ENCODE measurements around the gene SLC22A23. TPM values are rescaled to one million over a fixed set of nuclear protein-coding genes. Genes with fewer than 3 reads are reported as not detected.

Gene SLC22A23
- total RNA-seq, 1 donor from 2014 or later = 5.6 TPM

DNA sequence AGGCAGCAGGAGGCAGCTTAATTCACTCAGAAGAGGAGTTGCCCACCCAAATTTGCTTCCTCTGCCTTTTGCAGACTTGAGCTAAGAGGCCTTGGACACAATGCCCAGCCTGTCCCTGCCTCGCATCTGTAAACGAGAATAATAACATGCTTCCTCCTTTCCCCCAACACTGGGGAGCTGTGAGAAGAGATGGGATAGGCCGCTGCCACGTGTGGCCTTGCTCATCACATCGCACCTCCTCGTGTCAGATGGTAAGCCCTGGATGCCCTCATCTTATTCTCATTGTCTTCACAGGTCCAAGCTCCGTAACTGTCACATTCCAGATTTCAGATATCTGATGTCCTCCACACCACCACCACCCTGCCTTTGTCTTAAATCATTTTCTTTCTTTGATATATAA, 216.3 kb downstream of the SLC22A23 start:
- no peak for ATAC-seq
- no peak for DNase-seq (ENCODE audit: missing footprints)
- intact Hi-C loops (cut with DNase I) = no loop called here

DNA sequence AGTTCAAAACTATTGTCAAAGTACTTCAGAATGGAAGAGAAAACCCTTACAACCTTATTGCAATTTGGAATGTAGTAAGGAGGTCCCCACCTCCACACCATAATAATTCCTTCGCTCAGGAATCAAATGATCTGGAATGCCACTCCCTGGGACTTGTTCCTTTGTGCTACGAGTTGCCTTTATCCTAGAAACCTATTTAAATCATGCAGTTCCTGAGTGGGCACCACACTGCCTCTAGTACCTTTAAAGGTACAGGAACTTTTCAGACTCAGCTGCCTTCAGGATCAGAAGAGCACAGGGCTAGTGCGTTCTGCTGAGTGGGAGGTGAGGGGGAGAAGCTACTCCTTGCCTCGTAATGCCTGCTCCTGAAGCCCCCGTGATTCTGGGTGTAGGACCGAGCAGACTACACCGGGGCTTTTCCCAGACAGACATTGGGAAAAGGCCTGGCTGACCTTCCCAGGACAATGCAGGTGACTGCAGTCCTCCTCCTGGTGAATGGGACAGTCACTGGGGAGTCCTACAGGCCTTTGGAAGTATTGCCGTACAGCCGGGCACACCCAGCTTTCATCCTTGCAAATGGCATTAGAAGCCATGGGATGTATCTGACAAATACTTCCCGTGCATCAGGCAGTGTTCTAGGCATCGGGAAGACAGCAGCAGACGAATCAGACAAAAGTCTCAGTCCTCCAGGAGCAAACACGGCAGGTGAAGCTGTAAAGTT, 217.6 kb downstream of the SLC22A23 start:
- peak; percentile 16 for ATAC-seq
- intact Hi-C loops (cut with DNase I) = no loop called here
- no peak for DNase-seq (ENCODE audit: missing footprints)

DNA sequence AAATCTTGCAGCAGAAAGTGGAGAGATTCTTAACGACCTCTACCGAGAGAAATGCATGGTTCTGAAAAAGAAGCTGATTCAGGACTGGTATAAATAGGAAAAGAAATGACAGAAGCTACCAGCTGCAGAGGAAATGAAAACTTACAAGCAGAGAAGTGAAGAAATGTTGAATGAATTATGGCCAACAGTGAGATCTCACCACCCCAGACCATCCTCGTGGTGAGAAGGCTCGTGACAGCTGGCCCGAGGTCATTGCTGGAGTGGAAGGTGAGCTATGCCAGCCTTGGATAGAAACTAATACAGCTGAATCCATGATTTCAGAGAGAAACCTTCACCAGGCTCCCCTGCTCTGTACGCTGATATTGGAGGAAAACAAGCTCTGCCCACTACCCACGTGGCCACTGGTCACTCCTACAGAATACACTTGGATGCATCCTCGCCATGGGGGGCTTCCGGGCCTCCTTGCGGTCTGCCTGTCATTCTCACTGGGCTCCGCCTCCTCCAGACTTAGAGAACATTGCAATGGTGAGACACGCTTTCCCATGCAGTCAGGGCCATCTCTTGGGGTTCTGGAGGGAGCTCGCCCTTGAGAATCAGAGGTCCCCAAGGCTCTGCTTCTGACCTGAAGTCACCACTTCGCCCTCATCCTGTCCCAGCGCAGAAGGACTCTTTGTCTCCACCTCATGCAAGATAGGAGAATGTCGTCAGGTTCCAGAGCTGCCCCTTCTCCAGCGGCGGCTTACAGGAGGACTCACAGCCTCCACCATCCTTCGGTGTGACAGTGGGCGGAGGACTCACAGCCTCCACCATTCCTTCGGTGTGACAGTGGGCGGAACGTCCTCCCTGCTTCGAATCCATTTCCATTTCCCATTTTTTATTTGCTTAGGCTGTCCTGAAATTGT, 218.8 kb downstream of the SLC22A23 start:
- DNase-seq (ENCODE audit: missing footprints) = no peak
- ATAC-seq = peak; percentile 31
- intact Hi-C loops (cut with DNase I) = no loop called here

DNA sequence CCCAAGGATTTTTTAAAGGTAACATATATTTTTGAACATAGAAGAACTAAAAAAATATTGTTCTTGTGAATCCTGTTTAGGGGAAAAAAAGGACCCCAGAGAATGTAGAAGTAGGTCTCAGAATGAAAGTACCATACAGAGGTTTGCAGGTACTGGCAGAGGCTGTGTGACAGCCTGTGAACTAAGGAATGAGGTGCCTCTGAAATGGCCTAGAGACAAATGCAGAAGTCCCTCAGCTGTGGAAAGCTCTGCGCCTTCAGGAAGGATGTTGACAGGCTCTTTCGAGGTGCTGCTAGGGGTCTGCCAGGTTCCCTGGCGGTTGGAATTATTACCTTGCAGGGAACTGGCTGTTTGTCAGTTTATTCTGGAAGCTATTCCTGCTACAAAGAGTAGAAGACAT, 220.8 kb downstream of the SLC22A23 start:
- intact Hi-C loops (cut with DNase I) = no loop called here
- ATAC-seq = no peak
- DNase-seq (ENCODE audit: missing footprints) = no peak

DNA sequence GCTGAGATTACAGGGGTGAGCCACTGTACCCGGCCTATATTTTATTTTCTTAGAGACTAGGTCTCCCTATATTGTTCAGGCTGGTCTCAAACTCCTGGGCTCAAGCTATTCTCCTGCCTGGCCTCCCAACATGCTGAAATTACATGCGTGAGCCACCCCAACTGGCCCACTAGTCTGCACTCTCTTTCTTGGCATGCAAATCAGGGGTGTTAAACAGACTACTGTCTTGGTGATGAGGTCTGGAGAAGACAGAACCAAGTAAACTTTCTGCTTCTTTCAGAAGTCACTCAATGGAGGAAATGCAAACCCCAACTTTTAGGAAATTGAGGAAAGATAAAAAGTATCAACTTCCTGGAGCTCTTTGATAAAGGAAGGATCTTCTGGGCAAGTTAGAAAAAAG, 221.4 kb downstream of the SLC22A23 start:
- intact Hi-C loops (cut with DNase I) = no loop called here
- DNase-seq (ENCODE audit: missing footprints) (no peak), ATAC-seq (no peak)

DNA sequence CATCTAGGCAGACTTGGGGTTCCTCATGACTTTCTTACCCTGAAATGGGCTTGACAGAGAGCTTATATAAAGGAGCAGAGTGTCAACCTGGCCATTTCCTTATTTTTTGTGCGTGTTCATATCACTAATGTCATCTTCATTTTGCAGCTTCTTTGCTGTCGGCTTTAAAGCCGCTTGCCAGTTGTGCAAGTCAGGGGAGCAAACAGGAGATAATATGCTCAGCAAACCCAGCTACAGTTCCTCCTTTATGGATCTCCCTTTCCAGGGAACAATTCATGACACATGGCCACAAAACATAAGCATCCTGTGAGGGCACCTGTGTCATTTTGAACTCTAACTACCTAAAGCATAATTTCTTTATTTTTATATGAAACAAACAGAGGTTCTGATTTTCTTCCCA, 222.9 kb downstream of the SLC22A23 start:
- no peak for ATAC-seq
- DNase-seq (ENCODE audit: missing footprints) = no peak
- intact Hi-C loops (cut with DNase I) = loop anchor here (5.0 kb wide), 1 partner anchor 72 kb away; no protein-coding TSS in a partner anchor

DNA sequence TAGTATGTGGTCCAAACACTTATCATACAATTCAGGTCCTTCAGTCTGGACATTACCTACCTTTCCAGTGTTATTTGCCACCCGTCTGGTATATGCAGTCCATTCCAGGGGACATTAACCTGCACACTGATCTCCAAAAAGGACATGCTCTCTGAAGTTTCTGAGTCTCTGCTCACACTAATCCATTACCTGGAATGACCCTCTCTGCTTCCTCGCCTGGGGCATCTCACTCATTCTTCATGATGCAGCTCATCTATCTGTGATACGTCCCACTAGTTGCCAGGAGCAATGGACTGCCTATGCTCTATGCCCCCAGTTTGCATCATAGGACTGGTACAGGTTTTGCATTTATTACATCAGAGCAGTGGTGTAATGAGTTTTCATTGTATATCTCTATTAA, 223.5 kb downstream of the SLC22A23 start:
- intact Hi-C loops (cut with DNase I) = loop anchor here (5.0 kb wide), 1 partner anchor 71 kb away; no protein-coding TSS in a partner anchor
- ATAC-seq (no peak), DNase-seq (ENCODE audit: missing footprints) (no peak)

DNA sequence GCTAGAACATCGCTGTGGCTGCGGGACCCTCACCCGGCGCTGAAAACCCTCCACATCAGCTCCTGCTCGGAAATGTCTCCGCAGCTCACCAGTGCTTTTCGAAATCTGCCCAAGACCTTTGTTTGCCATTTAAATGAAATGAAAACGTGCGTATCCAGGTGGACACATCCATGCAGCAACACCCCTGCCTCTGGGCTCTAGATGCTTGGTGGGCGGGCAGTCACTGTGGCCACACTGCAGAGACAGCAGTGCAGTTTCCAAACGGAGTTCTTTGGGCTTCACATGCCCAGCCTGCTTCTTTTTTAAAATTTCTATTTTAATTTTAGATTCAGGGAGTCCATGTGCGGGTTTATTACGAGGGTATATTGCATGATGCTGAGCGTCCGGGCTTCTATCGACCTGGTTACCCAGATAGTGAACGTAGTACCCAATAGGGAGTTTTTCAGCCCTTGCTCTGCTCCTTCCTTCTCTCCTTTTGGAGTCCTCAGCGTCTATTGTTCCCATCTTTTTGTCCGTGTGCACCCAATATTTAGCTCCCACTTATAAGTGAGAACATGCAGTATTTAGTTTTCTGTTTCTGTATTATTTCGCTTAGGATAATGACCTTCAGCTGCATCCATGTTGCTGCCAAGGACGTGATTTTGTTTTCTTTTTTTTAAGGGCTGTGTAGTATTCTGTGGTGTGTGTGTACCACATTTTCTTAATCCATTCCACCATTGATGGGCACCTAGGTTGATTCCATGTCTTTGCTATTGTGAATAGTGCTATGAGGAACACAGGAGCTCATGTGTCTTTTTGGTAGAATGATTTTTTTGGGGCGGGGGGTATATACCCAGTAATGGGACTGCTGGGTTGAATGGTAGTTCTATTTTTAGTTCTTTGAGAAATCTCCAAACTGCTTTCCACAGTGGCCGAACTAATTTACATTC, 224.6 kb downstream of the SLC22A23 start:
- ATAC-seq (no peak), DNase-seq (ENCODE audit: missing footprints) (no peak)
- intact Hi-C loops (cut with DNase I) = loop anchor here (5.0 kb wide), 1 partner anchor 70 kb away; no protein-coding TSS in a partner anchor

DNA sequence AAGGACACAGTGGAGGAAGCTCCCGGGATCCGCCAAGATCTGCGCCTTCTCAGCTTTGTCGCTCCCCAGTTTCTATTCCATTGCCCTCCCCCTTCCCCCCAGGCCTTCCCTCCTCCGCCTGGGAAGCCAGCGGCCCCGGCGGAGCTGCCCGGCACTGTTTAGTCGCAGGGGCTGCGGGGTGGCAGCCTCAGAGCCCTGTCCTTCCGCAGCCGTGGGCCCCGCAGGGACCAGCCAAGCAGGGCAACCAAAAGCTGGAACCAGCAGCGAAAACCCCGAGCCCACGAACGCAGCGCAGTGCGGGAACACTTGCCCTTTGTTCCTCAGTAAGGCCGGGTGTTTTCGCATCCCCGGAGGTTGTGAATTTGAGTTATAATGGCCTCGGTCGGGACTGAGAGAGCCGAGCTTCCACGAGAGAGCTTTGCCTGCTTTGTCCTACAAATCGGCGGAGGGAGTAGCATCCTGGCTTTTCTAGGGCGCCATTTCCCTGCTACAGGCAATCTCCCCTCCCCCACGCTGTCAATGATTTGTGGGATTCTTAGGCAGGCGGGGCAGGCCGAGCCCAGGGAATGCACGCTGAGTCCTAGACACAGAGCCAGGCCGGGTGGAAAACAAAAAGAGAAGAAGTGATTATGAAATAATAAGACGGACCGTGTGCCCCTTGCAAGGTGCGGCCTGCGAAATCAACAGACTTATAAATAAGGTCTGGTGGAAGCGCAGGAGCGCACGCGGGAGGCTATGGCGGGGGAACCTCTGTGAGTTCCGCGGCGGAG, 225.4 kb downstream of the SLC22A23 start:
- ATAC-seq (peak; percentile 74), DNase-seq (ENCODE audit: missing footprints) (no peak)
- intact Hi-C loops (cut with DNase I) = loop anchor here (5.0 kb wide), 1 partner anchor 69 kb away; no protein-coding TSS in a partner anchor

DNA sequence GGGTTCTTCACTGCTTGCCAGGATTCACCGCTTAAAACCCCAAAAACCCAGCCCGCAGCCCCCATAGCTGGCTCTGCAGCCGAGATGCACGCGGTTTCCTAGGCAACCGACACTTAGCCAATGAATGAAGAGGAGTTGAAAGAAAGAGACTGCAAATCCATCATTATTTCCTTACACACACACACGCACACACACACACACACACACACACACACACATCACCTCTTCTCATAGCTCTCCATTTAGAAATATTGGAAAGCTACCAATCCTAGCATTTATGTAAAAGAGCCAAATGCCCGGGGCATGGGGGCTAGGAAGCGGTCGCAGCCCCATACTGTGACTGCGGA, 226.0 kb downstream of the SLC22A23 start:
- DNase-seq (ENCODE audit: missing footprints) (no peak), ATAC-seq (no peak)
- intact Hi-C loops (cut with DNase I) = loop anchor here (5.0 kb wide), 1 partner anchor 69 kb away; no protein-coding TSS in a partner anchor

DNA sequence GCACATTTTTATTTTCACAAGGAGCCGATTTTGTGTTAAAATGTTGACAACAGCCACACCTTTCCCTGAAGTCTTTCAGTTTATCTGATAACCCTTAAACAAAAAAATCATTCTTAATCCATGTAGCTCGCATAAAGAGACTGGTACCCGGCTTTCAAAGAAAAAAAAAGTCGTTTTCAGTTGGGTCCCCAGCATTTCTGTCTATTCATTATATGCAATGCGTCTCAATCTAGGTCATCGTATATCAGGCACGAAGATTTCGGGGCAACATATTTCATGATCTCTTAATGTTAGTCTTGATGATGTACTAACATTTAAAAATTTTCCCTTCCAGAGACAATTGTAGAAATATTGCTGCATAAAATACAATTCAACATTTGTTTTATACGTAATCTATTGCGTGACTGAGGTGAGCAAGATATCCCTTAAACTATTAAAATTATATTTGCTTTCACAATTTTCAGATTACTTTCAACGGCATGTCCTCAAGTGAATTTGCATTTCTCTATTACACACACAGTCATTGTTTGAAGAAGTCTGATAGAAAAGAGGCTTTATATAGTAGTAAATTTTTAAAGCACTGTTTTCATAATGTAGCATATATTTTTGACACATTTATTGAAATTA, 226.5 kb downstream of the SLC22A23 start:
- intact Hi-C loops (cut with DNase I) = loop anchor here (5.0 kb wide), 1 partner anchor 68 kb away; no protein-coding TSS in a partner anchor
- ATAC-seq (no peak), DNase-seq (ENCODE audit: missing footprints) (no peak)

DNA sequence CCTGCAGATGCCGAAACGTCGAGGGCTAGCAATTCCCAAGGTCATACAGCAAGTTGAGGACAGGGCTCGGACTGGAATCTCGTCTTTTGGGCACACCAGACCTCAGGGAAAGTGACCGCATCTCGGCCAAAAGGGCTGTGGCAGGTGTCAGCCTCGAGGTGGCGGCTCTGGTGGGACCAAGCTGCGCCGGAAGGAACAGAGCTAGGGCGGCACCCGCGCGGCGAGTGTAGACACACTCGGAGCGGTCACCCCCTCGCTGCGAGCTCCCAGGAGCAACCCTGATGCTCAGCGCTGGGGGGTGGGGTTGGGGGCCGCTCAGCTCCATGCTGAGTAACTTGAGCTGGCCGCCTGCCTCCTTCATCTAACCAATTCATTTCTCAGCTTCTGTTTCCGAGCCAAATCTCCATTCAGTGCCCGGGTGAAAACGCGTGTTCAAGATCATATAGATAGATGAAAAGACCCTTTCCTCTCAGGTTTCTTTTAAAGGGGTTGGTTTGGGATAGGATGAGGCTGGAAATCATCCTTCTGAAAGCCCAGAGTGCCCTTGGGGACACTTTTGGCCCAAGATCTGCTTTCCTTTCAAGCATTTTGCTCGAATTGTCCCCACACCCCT, 227.2 kb downstream of the SLC22A23 start:
- DNase-seq (ENCODE audit: missing footprints) (no peak), ATAC-seq (no peak)
- intact Hi-C loops (cut with DNase I) = loop anchor here (5.0 kb wide), 1 partner anchor 67 kb away; no protein-coding TSS in a partner anchor

DNA sequence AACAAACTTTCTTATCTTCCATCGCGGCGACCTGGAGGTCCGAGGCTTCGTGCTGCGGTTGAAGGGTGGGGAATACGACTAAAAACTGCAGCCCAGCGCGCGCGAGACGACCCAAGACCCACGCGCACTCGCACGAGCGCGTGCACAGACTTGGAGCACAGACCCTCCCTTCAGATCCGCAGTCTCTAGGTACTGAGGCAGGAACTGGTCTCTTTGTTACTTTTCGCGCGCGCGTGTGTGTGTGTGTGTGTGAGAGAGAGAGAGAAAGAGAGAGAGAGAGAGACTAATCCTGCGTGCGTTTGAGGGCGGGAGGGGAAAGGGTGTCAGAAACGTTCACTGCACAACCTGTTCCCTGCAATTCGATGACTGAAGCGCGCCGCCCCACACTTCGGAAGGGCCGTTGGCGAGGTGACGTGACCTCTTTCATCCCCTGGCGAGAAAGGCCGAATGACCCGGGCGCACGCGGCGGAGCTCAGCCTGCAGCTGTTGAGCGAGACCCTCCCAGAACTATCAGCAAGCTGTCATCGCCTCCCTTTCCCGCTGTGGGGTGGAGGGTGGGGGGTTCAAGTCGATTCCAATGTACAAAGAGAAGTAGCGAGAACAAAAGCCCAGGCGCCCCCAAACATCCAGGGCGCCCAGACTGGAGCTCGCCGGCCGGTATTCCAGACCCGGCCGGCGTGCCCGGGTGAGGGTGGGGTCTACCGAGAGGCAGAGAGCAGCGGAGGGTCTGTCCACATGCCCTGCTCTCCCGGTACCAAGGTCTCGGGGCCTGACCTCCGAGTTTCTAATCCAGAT, 227.9 kb downstream of the SLC22A23 start:
- DNase-seq (ENCODE audit: missing footprints) (no peak), ATAC-seq (no peak)
- intact Hi-C loops (cut with DNase I) = no loop called here

DNA sequence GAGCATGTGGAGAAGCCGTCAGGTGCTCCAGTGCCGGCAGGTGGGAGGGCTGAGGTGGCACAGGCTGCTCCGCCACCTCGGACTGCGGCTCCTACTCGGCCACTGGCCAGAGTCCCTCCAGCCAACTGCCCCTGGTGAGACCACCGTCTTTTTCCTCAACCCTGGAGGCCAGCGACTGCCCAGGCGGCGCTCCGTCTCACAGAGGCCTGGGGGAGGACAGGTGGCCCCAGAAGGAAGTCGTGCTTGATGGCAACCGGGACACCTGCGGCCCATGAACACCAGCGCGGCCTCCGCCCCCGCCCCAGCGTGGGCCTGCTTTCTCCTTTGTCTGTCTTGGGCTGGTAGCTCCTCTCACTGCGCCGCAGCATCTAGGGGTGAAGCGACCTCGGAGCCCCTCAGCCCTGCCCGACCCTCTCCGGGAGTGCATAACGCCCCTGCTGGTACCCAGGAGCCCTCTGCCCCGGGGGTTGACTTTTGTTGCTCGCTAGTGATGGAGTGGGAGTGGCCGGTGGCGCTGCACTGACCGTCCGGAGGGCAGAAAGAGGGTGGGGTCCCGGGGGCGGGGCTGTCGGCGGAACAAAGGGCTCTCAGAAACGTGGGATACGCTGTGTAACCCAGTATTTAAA, 228.7 kb downstream of the SLC22A23 start:
- no peak for ATAC-seq
- DNase-seq (ENCODE audit: missing footprints) = no peak
- intact Hi-C loops (cut with DNase I) = no loop called here

DNA sequence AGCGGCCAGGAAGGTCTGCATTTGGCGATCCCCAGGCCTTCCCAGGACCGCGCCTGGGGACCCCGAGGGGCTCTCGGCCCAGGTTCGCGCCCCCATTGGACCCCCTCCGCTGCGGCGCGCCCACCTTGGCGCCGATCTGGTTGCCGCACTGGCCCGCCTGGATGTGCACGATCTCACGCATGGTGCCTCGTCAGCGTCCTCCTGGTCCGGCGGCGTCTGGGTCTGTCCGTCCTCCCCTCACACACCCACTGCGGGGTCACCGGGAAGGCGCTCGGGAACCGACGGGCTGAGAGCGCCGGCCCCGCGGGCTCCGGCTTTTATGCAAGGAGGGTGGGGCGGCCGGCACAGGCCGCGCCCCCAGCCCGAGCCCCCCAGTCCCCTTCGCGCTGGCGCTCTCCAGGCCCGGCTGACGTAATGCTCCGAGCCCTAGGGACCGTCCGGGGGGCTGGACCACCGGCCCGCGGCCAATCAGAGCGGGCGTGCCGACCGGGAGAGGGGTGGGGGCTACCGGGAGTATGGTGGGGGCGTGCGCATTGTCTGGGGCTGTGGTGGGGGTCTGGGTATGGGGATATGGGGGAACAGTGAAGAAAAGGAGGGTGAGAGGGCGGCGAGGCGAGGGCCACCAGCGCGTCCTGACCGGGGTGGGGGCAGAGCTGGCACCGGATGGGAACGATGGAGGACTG, 229.3 kb downstream of the SLC22A23 start, which contains the start of gene TUBB2B:
TUBB2B (minus strand) TSS at position 291 of the 683 bp plus-strand sequence; CDS start at position 181, 110 bp downstream.
- ATAC-seq = peak; percentile 47
- DNase-seq (ENCODE audit: missing footprints) = no peak
- intact Hi-C loops (cut with DNase I) = no loop called here

Data from Right ventricle myocardium inferior (tissue), 1 donor.